A172 (cell line): ENCODE data around the gene RPGRIP1. TPM values are rescaled to one million over a fixed set of nuclear protein-coding genes. Genes with fewer than 3 reads are reported as not detected.
"Not testable (repeated sequence)": the region's sequence is repeated elsewhere in the genome, so short reads cannot be mapped to it uniquely, and the experiment has no call there.

ENCODE experiments used
- DNase-seq: peaks from one replicate; pipeline ENCODE4 v3.0.0-alpha.2; 2015; ENCODE audit warnings: low spot score
- total RNA-seq: library from RNA; depleted of rRNA; stranded (reverse); fragments of >200 nt; shearing (Covaris generic); gene quantifications from 2 replicates; pipeline ENCODE4 v1.2.3, GENCODE V29; 2014; rRNA removed

Gene RPGRIP1
- total RNA-seq, 1 experiment from 2014 or later, result not detected

DNA sequence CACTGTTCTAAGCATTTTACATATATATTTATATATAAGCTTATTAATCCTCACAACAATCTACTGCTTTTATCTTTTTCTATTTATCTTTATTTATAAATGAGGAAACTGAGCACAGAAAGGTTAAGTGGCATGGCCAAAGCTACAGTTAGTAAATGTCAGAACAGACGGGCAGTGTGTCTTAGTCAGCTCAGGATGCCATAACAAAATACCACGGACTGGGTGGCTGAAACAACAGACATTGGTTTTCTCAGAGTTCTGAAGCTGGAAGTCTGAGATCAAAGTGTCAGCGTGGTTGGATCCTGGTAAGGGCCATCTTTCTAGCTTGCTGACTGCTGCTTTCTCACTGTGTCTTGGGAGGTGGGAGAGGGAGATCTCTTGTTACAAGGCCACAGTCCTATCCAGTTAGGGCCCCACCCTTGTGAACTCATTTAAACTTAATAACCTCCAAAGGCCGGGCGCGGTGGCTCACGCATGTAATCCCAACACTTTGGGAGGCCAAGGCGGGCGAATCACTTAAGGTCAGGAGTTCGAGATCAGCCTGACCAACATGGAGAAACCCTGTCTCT is 19.8 kb downstream of the RPGRIP1 start:
- DNase-seq, result no peak

GRCh38 chr14:21300892-21301291 is 21.0 kb downstream of the RPGRIP1 start:
- DNase-seq, result no peak

GRCh38 chr14:21302013-21302835 is 22.3 kb downstream of the RPGRIP1 start:
- DNase-seq, result no peak

GRCh38 chr14:21302836-21303140 is 22.9 kb downstream of the RPGRIP1 start:
- not testable (repeated sequence) for DNase-seq

DNA sequence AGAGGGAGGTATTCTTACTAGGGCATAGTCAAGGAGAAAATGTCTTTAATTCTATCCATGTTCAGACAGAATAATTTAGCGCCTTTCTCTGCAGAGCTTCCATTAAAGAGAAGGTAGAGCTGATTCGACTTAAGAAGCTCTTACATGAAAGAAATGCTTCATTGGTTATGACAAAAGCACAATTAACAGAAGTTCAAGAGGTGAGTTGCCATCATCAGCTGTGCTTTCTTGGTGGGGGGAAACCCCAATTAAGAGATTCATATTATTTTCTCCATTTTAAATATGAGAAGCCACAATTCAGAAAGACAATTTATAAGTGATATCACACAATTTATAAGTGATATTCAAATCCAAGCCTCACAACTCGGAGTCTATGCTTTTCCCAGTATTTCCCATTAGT is 27.8 kb downstream of the RPGRIP1 start:
- no peak for DNase-seq

GRCh38 chr14:21308132-21308478 is 28.2 kb downstream of the RPGRIP1 start:
- DNase-seq, result no peak

GRCh38 chr14:21308479-21309237 is 28.8 kb downstream of the RPGRIP1 start:
- peak; percentile 58 for DNase-seq

DNA sequence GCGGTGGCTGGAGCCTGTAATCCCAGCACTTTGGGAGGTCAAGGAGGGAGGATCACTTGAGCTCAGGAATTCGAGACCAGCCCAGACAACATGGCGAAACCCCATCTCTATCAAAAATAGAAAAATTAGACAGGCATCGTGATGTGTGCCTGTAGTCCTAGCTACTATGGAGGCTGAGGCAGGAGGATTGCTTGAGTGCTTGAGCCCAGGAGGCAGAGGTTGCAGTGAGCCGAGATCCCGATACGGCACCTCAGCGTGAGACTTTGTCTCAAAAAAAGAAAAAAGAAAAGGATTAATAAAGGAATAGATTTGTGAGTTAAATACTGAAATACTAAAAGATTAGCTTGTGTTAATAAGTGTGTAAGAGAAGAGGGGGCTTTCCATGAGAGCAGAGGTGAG is 29.4 kb downstream of the RPGRIP1 start:
- DNase-seq, result no peak

DNA sequence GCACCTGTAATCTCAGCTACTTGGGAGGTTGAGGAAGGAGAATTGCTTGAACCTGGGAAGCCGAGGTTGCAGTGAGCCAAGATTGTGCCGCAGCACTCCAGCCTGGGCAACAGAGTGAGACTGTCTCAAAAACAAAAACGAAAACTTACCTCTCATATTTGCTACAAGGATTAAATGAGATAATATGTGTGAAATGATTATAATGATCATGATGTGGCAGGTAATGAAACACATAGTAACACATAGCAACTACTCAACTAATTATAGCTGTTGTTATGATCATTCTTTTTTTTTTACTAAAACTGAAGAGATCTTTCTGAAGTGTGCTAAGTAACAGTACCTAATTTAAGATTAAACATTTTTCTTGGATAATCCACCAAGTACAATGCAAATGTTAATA is 30.1 kb downstream of the RPGRIP1 start:
- no peak for DNase-seq

GRCh38 chr14:21311614-21312013 is 31.7 kb downstream of the RPGRIP1 start:
- no peak for DNase-seq

- no peak for DNase-seq
These were observed 33.6 kb downstream of the RPGRIP1 start for GRCh38 chr14:21313512-21313911.

GRCh38 chr14:21317398-21317797 is 37.5 kb downstream of the RPGRIP1 start:
- no peak for DNase-seq

- DNase-seq, result no peak
These were observed 41.0 kb downstream of the RPGRIP1 start for GRCh38 chr14:21320913-21321312.

DNA sequence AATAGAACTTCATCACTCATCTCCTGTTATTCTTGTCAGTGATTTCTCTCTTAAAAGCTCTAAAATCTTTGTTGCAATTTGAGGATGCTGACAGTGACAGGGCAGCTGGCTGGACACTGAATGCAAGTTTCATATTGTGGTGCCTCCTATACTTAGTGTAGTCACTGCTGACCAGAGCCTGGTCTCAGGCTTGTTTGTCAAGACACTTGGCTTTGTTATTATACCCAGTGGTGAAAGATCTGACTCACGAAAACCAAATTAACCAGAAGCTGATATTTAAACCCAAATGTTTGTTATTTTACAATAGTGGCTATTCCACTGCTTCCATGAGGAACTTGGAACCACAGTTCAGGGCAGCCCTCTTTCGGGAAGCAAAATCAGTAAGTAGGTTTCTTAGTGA is 42.8 kb downstream of the RPGRIP1 start:
- no peak for DNase-seq

DNA sequence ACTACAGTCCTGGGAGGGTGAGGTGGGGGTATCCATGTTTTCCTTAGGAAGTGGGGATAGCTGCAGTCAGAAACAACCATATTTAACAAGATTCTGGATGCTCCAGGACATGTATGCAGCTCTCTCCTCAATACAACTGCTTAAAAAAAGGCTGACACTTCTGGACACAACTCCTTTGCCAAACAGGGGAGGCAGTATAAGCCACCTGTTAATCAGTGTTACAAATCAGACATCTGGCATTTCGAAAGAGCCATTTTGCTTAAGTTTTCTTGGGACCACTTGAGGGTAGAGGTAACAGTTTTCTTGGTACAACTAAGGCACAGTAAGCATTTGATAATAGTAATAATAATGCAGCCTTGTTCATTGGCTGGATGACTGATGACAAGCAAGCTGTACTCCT is 47.1 kb downstream of the RPGRIP1 start:
- no peak for DNase-seq

Other genes starting within 250 kb of the RPGRIP1 start
- gene TPPP2, start 249.9 kb upstream of the RPGRIP1 start, total RNA-seq, result not detected in 2 replicates
- gene RNASE13, start 245.3 kb upstream of the RPGRIP1 start, total RNA-seq, result not detected in 2 replicates
- not detected in 2 replicates for gene RNASE7, start 237.7 kb upstream of the RPGRIP1 start, total RNA-seq
- gene RNASE8, start 222.3 kb upstream of the RPGRIP1 start, total RNA-seq, result not detected in 2 replicates
- gene ARHGEF40, start 209.8 kb upstream of the RPGRIP1 start, total RNA-seq, result 19.8 and 21.2 TPM in 2 replicates
- 5.9 and 12.0 TPM in 2 replicates for gene ZNF219, start 181.4 kb upstream of the RPGRIP1 start, total RNA-seq
- gene TMEM253, start 179.0 kb upstream of the RPGRIP1 start, total RNA-seq, result 0.17 TPM in 1 of 2 replicates, not detected in the other
- not detected in 2 replicates for gene OR5AU1, start 124.0 kb upstream of the RPGRIP1 start, total RNA-seq
- gene HNRNPC, start 10.6 kb upstream of the RPGRIP1 start, total RNA-seq, result 856 and 922 TPM in 2 replicates
- gene SUPT16H, start 103.9 kb downstream of the RPGRIP1 start, total RNA-seq, result 77.8 and 84.0 TPM in 2 replicates
- gene CHD8, start 176.0 kb downstream of the RPGRIP1 start, total RNA-seq, result 23.4 and 27.9 TPM in 2 replicates
- 9.2 and 9.4 TPM in 2 replicates for gene RAB2B, start 196.9 kb downstream of the RPGRIP1 start, total RNA-seq
- gene TOX4, start 197.1 kb downstream of the RPGRIP1 start, total RNA-seq, result 14.6 and 30.5 TPM in 2 replicates
- gene METTL3, start 231.3 kb downstream of the RPGRIP1 start, total RNA-seq, result 31.5 and 37.0 TPM in 2 replicates
- 2.9 and 4.0 TPM in 2 replicates for gene SALL2, start 246.3 kb downstream of the RPGRIP1 start, total RNA-seq